K562 (cell line): ENCODE measurements around the gene ARMC9. TPM values are rescaled to one million over a fixed set of nuclear protein-coding genes. Genes with fewer than 3 reads are reported as not detected.

Experiments used
- ATAC-seq: fragments of 200-7000 bp; cut with Tn5 transposase; 3 replicates; pipeline ENCODE4 v1.9.1; 2020; ENCODE audit warnings: moderate library complexity
- BruUV-seq: library from RNA; stranded (reverse); fragments of 400-500 nt; replicated peaks from 2 replicates; lab custom pipeline; 2021; lab: Mats Ljungman, UMichigan
- CTCF ChIA-PET: fragments of 300-600 bp; formaldehyde crosslinking; extraction: SDS; loops from one replicate; lab custom pipeline; 2021; ENCODE audit warnings: low intra/inter-chr PET ratio; lab: Yijun Ruan, JAX
- POLR2A ChIA-PET: fragments of 300-600, 350-650 bp; sonication (Branson Sonifier 250); formaldehyde crosslinking; extraction: SDS; loops from one replicate; lab custom pipeline; 2021; ENCODE audit warnings: antibody characterized with exemption, inconsistent platforms; lab: Yijun Ruan, JAX
- DNase-seq, 4 experiments: peaks; one replicate each; pipeline versions ENCODE4 v3.0.0 to v3.0.0-alpha.2; 2011 to 2018; ENCODE audit warnings: low spot score in 3 of 4, mixed read lengths in 3 of 4; ENCODE audit errors: extremely low read depth in 1 of 4
- FAIRE-seq: peaks from 2 replicates; lab custom pipeline; 2011; peaks lifted over from hg19 to GRCh38; lab: Jason Lieb, UNC
- H2AFZ ChIP-seq: 2 replicates; pipeline ENCODE4 v1.6.0; 2011; ENCODE audit warnings: low read depth, low read length, control low read depth, inconsistent platforms
- H3K27ac ChIP-seq: fragments of 200-600 bp; 3 replicates; pipeline ENCODE4 v1.8.0; 2011; ENCODE audit warnings: low read depth, mild to moderate bottlenecking, control low read depth, inconsistent platforms, low read length, moderate library complexity, mixed read lengths; ENCODE audit errors: extremely low read depth
- H3K27me3 ChIP-seq, 2 experiments: fragments of 300-600 bp in 1 of 2; 2 replicates in 1 of 2; 3 replicates in 1 of 2; pipeline versions ENCODE4 v1.6.0 to v1.8.0; 2011; ENCODE audit warnings: inconsistent platforms in 2 of 2, low read length in 2 of 2, mild to moderate bottlenecking in 1 of 2, mixed read lengths in 1 of 2, moderate library complexity in 1 of 2; ENCODE audit not compliant: control insufficient read depth in 2 of 2, insufficient read depth in 2 of 2
- H3K36me3 ChIP-seq: fragments of 300-600 bp; 3 replicates; pipeline ENCODE4 v1.8.0; 2011; ENCODE audit warnings: mild to moderate bottlenecking, low read length, inconsistent platforms; ENCODE audit not compliant: control insufficient read depth, insufficient read depth
- H3K4me1 ChIP-seq, 2 experiments: fragments of 200-600 bp in 1 of 2; replicated peaks in 1 of 2; 2 replicates in 1 of 2; 3 replicates in 1 of 2; pipeline versions ENCODE4 v1.5.1 to v1.8.0; 2011; ENCODE audit warnings: inconsistent platforms in 2 of 2, low read length in 2 of 2, mild to moderate bottlenecking in 1 of 2, mixed read lengths in 1 of 2, moderate library complexity in 1 of 2; ENCODE audit not compliant: control insufficient read depth in 2 of 2, insufficient read depth in 2 of 2
- H3K4me2 ChIP-seq: 2 replicates; pipeline ENCODE4 v1.6.1; 2011; ENCODE audit warnings: low read length, control low read depth, inconsistent platforms, mixed read lengths; ENCODE audit not compliant: insufficient read depth
- H3K4me3 ChIP-seq: fragments of 200-600 bp; sonication (generic), shearing (Covaris generic); 2 replicates; pipeline ENCODE4 v1.5.1; 2016; ENCODE audit warnings: control low read depth, inconsistent platforms
- H3K79me2 ChIP-seq: fragments of 200-600 bp; 3 replicates; pipeline ENCODE4 v1.8.0; 2011; ENCODE audit warnings: low read length, inconsistent platforms; ENCODE audit not compliant: control insufficient read depth, insufficient read depth
- H3K9ac ChIP-seq, 2 experiments: 2 replicates each; pipeline versions ENCODE4 v1.6.0 to v1.6.1; 2011; ENCODE audit warnings: low read depth in 2 of 2, low read length in 2 of 2, control low read depth in 1 of 2, inconsistent platforms in 1 of 2, mild to moderate bottlenecking in 1 of 2, mixed read lengths in 1 of 2; ENCODE audit not compliant: insufficient read depth in 1 of 2
- H3K9me1 ChIP-seq: one replicate; pipeline ENCODE4 v1.6.0; 2011; ENCODE audit warnings: inconsistent platforms, mild to moderate bottlenecking, low read length, moderate library complexity; ENCODE audit not compliant: control insufficient read depth, insufficient read depth
- H3K9me3 ChIP-seq: replicated peaks from 2 replicates; pipeline ENCODE4 v1.5.1; 2011; ENCODE audit warnings: low read depth, low read length, inconsistent platforms; ENCODE audit not compliant: control insufficient read depth, insufficient read depth
- H4K20me1 ChIP-seq: replicated peaks from 2 replicates; pipeline ENCODE4 v1.6.1; 2011; ENCODE audit warnings: low read length, inconsistent platforms, mixed read lengths; ENCODE audit not compliant: control insufficient read depth, insufficient read depth
- BHLHE40 ChIP-seq: IDR thresholded peaks from 2 replicates; pipeline ENCODE4 v1.6.1; 2011; ENCODE audit warnings: low read length, improper control_type of control experiment
- CTBP1 ChIP-seq: fragments of 450-650 bp; IDR thresholded peaks from 2 replicates; pipeline ENCODE4 v1.6.1; 2016; ENCODE audit warnings: borderline replicate concordance
- CXXC5 ChIP-seq: fragments of 250-450 bp; sonication (Bioruptor Pico); IDR thresholded peaks from 2 replicates; pipeline ENCODE4 v1.8.0; 2022; ENCODE audit warnings: inconsistent platforms, mild to moderate bottlenecking, moderate library complexity
- ETV1 ChIP-seq: fragments of 450-650 bp; conservative IDR thresholded peaks from 2 replicates; pipeline ENCODE4 v1.6.1; 2016; ENCODE audit warnings: missing genetic modification characterization, control low read depth, low read depth, missing compliant biosample characterization
- SMAD3 ChIP-seq: fragments of 450-650 bp; formaldehyde crosslinking; conservative IDR thresholded peaks from 2 replicates; pipeline ENCODE4 v1.4.0; 2020; ENCODE audit warnings: mild to moderate bottlenecking
- TSC22D4 ChIP-seq: fragments of 450-650 bp; IDR thresholded peaks from 2 replicates; pipeline ENCODE4 v1.6.1; 2016; ENCODE audit warnings: missing genetic modification characterization, missing biosample characterization, control low read depth
- ZNF445 ChIP-seq: fragments of 250-450 bp; sonication (Bioruptor Pico); IDR thresholded peaks from 2 replicates; pipeline ENCODE4 v1.4.0; 2020; ENCODE audit warnings: low read depth, mild to moderate bottlenecking, moderate library complexity
- ZNF707 ChIP-seq: fragments of 250-450 bp; sonication (Bioruptor Pico); conservative IDR thresholded peaks from 2 replicates; pipeline ENCODE4 v1.8.0; 2022; ENCODE audit warnings: inconsistent platforms, mild to moderate bottlenecking, moderate library complexity
- WGBS: fragments of 100-300 bp; shearing (Covaris generic); methylation state at CpG from one replicate; pipeline ENCODE4 v1.1.6; 2016; ENCODE audit warnings: low coverage, mixed read lengths; ENCODE audit not compliant: insufficient coverage; ENCODE audit errors: missing lambda C conversion rate; 5-methylcytosine and 5-hydroxymethylcytosine counted together
- in situ Hi-C: fragments of 300-500 bp; cut with MboI; formaldehyde crosslinking; loops from 4 replicates; pipeline ENCODE4 v1.15.0; 2018; ENCODE audit warnings: inconsistent platforms, mixed read lengths
- intact Hi-C: fragments of 100-400 bp; cut with micrococcal nuclease; formaldehyde crosslinking; loops from 2 replicates; pipeline ENCODE4 v1.14.2; 2022
- polyA plus RNA-seq, 8 experiments: library from polyadenylated mRNA; depleted of rRNA in 4 of 8; stranded (reverse) in 5 of 8; unstranded in 3 of 8; fragments of >200 nt; fragmentation: Nextera tagmentation in 2 of 8; fragmentation: Illumina TruSeq in 1 of 8; extraction: Ambion mirVana in 2 of 8; extraction: Trizol in 1 of 8; gene quantifications; 2 replicates each; pipeline versions ENCODE4 v1.2.1 to v1.2.3, GENCODE V29; 2011 to 2014; ENCODE audit warnings: inconsistent platforms in 1 of 8, missing spikeins in 1 of 8
- total RNA-seq, 7 experiments: library from RNA; depleted of rRNA in 6 of 7; stranded (reverse); fragments of >200 nt in 6 of 7; fragmentation: Illumina TruSeq in 2 of 7; extraction: Trizol in 2 of 7; gene quantifications; 2 replicates each; pipeline versions ENCODE4 v1.2.1 to v1.2.3, GENCODE V29; 2011 to 2021; ENCODE audit warnings: low replicate concordance in 1 of 7
- TF ChIP-seq, protein P1 (sequence below): fragments of 450-650 bp; formaldehyde crosslinking; IDR thresholded peaks from 2 replicates; pipeline ENCODE4 v1.4.0; 2020; ENCODE audit warnings: mild to moderate bottlenecking, moderate library complexity
- TF ChIP-seq, protein P2 (sequence below): fragments of 450-650 bp; IDR thresholded peaks from 2 replicates; pipeline ENCODE4 v1.6.1; 2017; ENCODE audit warnings: mild to moderate bottlenecking, moderate library complexity
- TF ChIP-seq, protein P3 (sequence below): fragments of 450-650 bp; formaldehyde crosslinking; conservative IDR thresholded peaks from 2 replicates; pipeline ENCODE4 v1.4.0; 2022; ENCODE audit warnings: mild to moderate bottlenecking, missing genetic modification characterization

ARMC9 gene
- total and polyA plus RNA-seq, 9 of the 15 experiments (the other 6 are each of a cell fraction or from before 2014, with no cell fraction given) = 0.36 to 2.3 (median 1.1) TPM

GRCh38 chr2:231290321-231291015 lies 92.0 kb downstream of the ARMC9 start:
- no peak overlapping the region for H3K9ac ChIP-seq
- in situ Hi-C loops (no loop called here), intact Hi-C loops (loop anchor here (10.0 kb wide), 1 partner anchor 114 kb away; no protein-coding TSS in a partner anchor)
- POLR2A ChIA-PET = no interaction called here
- peaks cover 11 to 33% of the 10 kb centered on the region in 2 experiments; a peak in 3 of 5 replicates for H3K27me3 ChIP-seq
- H2AFZ ChIP-seq = no peak overlapping the region
- H4K20me1 ChIP-seq = no peaks in the 10 kb centered on the region
- DNase-seq (no peak), FAIRE-seq (no peak), ATAC-seq (no peak)
- no TSS peak for BruUV-seq
- H3K9me3 ChIP-seq = no peaks in the 10 kb centered on the region
- TF ChIP-seq, protein P1, sequence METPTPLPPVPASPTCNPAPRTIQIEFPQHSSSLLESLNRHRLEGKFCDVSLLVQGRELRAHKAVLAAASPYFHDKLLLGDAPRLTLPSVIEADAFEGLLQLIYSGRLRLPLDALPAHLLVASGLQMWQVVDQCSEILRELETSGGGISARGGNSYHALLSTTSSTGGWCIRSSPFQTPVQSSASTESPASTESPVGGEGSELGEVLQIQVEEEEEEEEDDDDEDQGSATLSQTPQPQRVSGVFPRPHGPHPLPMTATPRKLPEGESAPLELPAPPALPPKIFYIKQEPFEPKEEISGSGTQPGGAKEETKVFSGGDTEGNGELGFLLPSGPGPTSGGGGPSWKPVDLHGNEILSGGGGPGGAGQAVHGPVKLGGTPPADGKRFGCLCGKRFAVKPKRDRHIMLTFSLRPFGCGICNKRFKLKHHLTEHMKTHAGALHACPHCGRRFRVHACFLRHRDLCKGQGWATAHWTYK (CRISPR knock-in tag) = no peak
- TF ChIP-seq ETV1 (tag) = no peak
- TF ChIP-seq, protein P2, sequence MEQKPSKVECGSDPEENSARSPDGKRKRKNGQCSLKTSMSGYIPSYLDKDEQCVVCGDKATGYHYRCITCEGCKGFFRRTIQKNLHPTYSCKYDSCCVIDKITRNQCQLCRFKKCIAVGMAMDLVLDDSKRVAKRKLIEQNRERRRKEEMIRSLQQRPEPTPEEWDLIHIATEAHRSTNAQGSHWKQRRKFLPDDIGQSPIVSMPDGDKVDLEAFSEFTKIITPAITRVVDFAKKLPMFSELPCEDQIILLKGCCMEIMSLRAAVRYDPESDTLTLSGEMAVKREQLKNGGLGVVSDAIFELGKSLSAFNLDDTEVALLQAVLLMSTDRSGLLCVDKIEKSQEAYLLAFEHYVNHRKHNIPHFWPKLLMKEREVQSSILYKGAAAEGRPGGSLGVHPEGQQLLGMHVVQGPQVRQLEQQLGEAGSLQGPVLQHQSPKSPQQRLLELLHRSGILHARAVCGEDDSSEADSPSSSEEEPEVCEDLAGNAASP = no peak
- TF ChIP-seq CTBP1 = no peak
- no peak for TF ChIP-seq CXXC5 (CRISPR knock-in tag)
- TF ChIP-seq, protein P3, sequence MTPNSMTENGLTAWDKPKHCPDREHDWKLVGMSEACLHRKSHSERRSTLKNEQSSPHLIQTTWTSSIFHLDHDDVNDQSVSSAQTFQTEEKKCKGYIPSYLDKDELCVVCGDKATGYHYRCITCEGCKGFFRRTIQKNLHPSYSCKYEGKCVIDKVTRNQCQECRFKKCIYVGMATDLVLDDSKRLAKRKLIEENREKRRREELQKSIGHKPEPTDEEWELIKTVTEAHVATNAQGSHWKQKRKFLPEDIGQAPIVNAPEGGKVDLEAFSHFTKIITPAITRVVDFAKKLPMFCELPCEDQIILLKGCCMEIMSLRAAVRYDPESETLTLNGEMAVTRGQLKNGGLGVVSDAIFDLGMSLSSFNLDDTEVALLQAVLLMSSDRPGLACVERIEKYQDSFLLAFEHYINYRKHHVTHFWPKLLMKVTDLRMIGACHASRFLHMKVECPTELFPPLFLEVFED (CRISPR knock-in tag) = no peak
- TF ChIP-seq SMAD3 (CRISPR knock-in tag) = no peak
- TF ChIP-seq ZNF707 (CRISPR knock-in tag) = no peak
- TF ChIP-seq BHLHE40 = no peak
- no peak for TF ChIP-seq ZNF445 (CRISPR knock-in tag)
- TF ChIP-seq TSC22D4 (tag) = no peak
- CTCF ChIA-PET = no interaction called here
- no peaks in the 10 kb centered on the region for H3K4me1 ChIP-seq
- H3K79me2 ChIP-seq = no peaks in the 10 kb centered on the region
- no peaks in the 10 kb centered on the region for H3K36me3 ChIP-seq
- 7% methylated on average over 2 of the region's 2 CpGs for WGBS
- no peaks in the 10 kb centered on the region for H3K9me1 ChIP-seq
- no peak overlapping the region for H3K4me3 ChIP-seq
- no peak overlapping the region for H3K4me2 ChIP-seq
- no peak overlapping the region for H3K27ac ChIP-seq
